Activated effector memory CD4-positive, alpha-beta T cell treated with anti-CD3 and anti-CD28 coated beads, Interleukin-2, amount 50 U/mL, for 16 hours (primary cell): ENCODE results near the gene ATP7B.
"Not testable (repeated sequence)": the region's sequence is repeated elsewhere in the genome, so short reads cannot be mapped to it uniquely, and the experiment has no call there.

Experiments
- DNase-seq: peaks from one replicate; pipeline ENCODE4 v3.0.0-alpha.2; 2020

ATP7B gene

GRCh38 chr13:52005841-52006522 lies 5.3 kb downstream of the ATP7B start:
- no peak for DNase-seq

GRCh38 chr13:52004511-52005170 lies 6.6 kb downstream of the ATP7B start:
- DNase-seq: no peak

GRCh38 chr13:52003541-52003940 lies 7.7 kb downstream of the ATP7B start:
- no peak for DNase-seq

- DNase-seq: no peak
These were observed 8.9 kb downstream of the ATP7B start for GRCh38 chr13:52002361-52002760.

- no peak for DNase-seq
These were observed 10.0 kb downstream of the ATP7B start for GRCh38 chr13:52001120-52001731.

- DNase-seq: no peak
These were observed 11.3 kb downstream of the ATP7B start for GRCh38 chr13:51999921-52000320.

- no peak for DNase-seq
These were observed 11.7 kb downstream of the ATP7B start for GRCh38 chr13:51999510-51999911.

GRCh38 chr13:51998723-51999509 lies 12.3 kb downstream of the ATP7B start:
- no peak for DNase-seq

- DNase-seq: no peak
These were observed 13.5 kb downstream of the ATP7B start for GRCh38 chr13:51997641-51998330.

GRCh38 chr13:51997186-51997585 lies 14.1 kb downstream of the ATP7B start:
- DNase-seq: no peak

- DNase-seq: no peak
These were observed 14.6 kb downstream of the ATP7B start for GRCh38 chr13:51996641-51997040.

GRCh38 chr13:51995677-51996551 lies 15.3 kb downstream of the ATP7B start:
- no peak for DNase-seq

GRCh38 chr13:51993713-51994112 lies 17.5 kb downstream of the ATP7B start:
- no peak for DNase-seq

GRCh38 chr13:51988988-51989618 lies 22.1 kb downstream of the ATP7B start:
- no peak for DNase-seq

GRCh38 chr13:51984904-51985303 lies 26.3 kb downstream of the ATP7B start:
- not testable (repeated sequence) for DNase-seq

- DNase-seq: not testable (repeated sequence)
These were observed 28.0 kb downstream of the ATP7B start for GRCh38 chr13:51983292-51983691.

GRCh38 chr13:51981355-51981754 lies 29.9 kb downstream of the ATP7B start:
- no peak for DNase-seq

GRCh38 chr13:51980908-51981307 lies 30.3 kb downstream of the ATP7B start:
- no peak for DNase-seq

GRCh38 chr13:51978796-51979556 lies 32.3 kb downstream of the ATP7B start:
- no peak for DNase-seq

- no peak for DNase-seq
These were observed 33.6 kb downstream of the ATP7B start for GRCh38 chr13:51977625-51978024.
